ENCODE data around the gene EIF1AD.

DNA sequence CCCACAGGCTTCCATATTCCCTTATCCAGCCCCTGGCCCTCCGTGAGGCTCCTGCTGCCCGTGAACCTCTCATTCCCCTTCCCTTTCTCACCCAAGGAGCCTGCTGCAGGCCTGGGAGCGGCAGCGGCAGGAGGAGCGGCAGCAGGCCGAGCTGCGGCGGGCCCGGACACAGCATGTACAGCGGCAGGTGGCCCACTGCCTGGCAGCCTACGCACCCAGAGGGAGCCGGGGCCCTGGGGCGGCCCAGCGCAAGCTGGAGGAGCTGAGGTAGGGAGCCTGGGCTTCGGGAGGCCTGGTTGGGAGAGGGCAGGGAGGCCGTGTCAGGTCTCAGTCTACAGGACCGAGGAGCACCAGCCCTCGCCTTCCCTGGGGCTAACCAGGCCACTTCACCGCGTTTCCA, 48.5 kb downstream of the EIF1AD start:
- TF ChIP-seq, protein P1, sequence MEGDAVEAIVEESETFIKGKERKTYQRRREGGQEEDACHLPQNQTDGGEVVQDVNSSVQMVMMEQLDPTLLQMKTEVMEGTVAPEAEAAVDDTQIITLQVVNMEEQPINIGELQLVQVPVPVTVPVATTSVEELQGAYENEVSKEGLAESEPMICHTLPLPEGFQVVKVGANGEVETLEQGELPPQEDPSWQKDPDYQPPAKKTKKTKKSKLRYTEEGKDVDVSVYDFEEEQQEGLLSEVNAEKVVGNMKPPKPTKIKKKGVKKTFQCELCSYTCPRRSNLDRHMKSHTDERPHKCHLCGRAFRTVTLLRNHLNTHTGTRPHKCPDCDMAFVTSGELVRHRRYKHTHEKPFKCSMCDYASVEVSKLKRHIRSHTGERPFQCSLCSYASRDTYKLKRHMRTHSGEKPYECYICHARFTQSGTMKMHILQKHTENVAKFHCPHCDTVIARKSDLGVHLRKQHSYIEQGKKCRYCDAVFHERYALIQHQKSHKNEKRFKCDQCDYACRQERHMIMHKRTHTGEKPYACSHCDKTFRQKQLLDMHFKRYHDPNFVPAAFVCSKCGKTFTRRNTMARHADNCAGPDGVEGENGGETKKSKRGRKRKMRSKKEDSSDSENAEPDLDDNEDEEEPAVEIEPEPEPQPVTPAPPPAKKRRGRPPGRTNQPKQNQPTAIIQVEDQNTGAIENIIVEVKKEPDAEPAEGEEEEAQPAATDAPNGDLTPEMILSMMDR (IDR thresholded peaks at IDR 0.05), result no peak
- TF ChIP-seq POLR2A (IDR thresholded peaks at IDR 0.05), result no peak

All from vagina (tissue), 2 donors.